HG02571 (cell line): ENCODE results near the gene GEMIN7.
A peak's percentile ranks its signal among the peaks of the same experiment; 100 is the strongest.

Source experiments
- ATAC-seq: cut with Tn5 transposase; IDR thresholded peaks from one replicate; pipeline ENCODE4 v1.9.1; 2021; ENCODE audit warnings: mild to moderate bottlenecking, moderate library complexity; ENCODE audit not compliant: unreplicated experiment

Gene GEMIN7, protein sequence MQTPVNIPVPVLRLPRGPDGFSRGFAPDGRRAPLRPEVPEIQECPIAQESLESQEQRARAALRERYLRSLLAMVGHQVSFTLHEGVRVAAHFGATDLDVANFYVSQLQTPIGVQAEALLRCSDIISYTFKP

GRCh38 chr19:45079063-45079910 lies at the start of gene GEMIN7:
Gene GEMIN7 (plus strand): TSS chr19:45079260. CDS start chr19:45090115, 10,855 bp downstream.
- no peak for ATAC-seq

DNA sequence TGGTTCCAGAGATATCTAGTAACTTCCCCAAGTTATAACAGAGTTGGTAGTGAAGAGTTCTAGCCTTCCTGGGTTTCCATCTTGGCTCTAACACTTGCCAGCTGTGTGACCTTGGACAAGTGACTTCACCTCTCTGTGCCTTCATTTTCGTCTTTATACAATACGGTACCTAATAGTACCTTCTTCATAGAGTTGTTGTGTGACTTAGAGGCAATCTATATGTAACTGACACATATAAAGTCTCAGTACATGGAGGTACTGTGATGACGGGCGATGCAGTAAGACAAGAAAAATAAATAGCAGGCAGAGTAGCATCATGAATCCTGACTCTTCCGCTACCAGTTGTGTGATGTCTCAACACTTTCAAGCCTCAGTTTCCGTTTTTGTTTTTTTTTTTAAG lies 48.2 kb upstream of the GEMIN7 start:
- no peak for ATAC-seq

- ATAC-seq, result no peak
Measured at GRCh38 chr19:45032421-45032820, 46.6 kb upstream of the GEMIN7 start.

GRCh38 chr19:45035755-45036154 lies 43.3 kb upstream of the GEMIN7 start:
- ATAC-seq, result no peak

GRCh38 chr19:45037393-45038169 lies 41.5 kb upstream of the GEMIN7 start:
- no peak for ATAC-seq

DNA sequence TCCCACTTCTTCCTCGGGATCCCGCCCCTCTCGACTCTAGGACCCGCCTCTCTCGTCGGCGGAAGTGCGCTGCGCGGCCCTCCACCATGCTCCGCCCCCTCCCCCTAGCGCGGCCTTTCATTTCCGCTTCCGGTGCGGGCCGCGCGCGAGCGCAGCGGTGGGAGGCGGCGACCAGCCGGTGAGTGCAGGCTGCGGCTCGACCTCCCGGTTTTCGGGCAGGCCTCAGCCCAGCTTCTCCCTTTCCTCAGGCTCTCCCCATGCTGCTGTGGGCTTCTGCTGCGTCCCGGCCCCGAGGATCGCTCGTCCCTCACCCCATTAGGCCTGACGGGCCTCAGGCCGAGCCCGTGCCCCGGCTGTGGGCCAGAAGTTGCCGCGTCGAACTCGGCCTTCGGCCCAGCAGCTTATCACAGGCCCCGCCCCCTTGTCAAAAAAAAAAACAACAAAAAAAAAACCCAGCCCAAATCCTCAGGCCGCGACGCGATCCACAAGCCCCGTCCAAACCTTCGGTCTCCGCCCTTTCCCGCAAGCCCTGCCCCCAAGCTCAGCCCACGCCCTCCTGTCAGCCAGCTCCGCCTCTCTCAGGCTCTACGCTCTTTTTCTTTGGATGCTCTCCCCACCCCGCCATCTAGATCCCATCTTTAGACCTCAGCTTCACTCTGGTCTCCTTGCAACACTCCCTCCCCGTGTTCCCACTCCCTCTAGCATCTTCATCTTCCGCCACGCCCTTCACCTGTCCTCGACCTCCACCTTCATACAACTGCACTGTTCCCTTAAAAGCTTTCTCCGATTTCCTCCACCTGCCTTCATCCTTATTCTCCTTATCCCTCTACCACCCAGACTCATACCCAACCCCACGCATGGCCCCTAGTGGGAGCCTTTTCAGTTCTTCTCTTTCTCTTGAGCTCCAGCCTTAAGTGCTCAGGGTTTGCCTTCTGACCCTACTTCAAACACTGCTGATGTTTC lies 39.8 kb upstream of the GEMIN7 start, which contains the start of gene CLASRP:
Gene CLASRP, plus strand, starts transcription at position 115 of the 963 bp plus-strand sequence. CDS start 1,168 bp downstream, outside the sequence.
- peak; percentile 79 for ATAC-seq

- no peak for ATAC-seq
Measured at GRCh38 chr19:45040059-45040771, 38.8 kb upstream of the GEMIN7 start.

- ATAC-seq, result no peak
Measured at GRCh38 chr19:45041125-45041524, 37.9 kb upstream of the GEMIN7 start.

- no peak for ATAC-seq
Measured at GRCh38 chr19:45045671-45046353, 33.2 kb upstream of the GEMIN7 start.

DNA sequence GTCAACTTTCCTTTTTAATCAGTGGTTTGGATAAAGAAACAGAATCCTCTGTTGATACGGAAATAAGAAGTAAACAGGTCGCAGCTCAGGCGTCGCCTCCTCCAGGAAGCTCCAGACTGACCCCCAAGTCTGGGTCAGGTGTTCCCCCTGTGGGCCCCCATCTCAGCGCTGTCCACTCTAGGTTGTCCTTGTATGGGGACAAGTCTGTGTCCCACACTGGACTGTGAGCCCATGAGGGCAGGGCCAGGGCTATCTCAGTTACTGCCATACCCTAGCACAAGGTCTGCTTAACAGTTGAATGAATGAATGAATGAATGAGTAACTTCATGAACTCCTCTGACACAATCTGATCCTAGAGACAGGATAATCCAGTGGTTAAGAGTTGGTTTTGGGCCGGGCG lies 32.7 kb upstream of the GEMIN7 start:
- no peak for ATAC-seq

DNA sequence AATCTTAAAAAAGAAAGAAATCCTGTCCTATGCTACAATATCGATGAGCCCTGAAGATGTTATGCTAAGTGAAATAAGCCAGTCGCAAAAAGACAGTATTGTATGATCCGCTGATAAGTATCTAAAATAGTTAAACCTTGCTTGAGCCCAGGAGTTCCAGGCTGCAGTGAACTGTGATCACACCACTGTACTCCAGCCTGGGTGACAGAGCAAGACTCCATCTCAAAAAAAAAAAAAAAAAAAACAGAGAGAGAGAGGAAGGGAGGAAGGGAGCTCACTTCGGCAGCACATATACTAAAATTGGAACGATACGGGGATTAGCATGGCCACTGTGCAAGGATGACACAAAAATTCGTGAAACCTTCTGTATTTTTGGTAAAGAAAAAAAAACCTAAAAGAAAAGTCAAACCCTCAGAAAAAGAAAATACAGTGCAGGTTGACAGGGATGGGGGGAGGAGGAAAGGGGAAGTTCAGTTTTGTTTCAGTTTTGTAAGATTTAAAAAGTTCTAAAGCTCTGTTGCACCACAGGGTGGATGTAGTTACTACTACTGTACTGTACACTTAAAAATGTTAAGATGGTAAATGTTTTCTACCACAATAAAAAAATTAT lies 31.8 kb upstream of the GEMIN7 start:
- ATAC-seq, result no peak

GRCh38 chr19:45049073-45049736 lies 29.9 kb upstream of the GEMIN7 start:
- no peak for ATAC-seq

DNA sequence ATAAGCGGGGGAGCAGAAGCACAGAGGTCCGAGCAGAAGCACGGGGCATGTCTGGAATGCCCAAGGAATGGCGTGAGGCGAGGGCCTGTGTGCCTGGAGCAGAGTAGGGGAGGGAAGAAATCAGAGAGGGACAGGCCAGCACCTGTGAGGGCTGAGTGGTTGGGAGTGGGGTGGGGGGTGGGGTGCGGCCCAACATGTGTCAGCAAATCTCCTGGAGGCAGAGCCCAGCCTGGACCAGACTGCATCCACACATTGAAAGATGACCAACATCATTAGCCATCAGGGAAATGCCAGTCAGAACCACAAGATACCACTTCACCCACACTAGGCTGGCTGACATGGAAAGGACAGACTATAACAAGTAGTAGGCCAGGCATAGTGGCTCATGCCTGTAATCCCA lies 29.0 kb upstream of the GEMIN7 start:
- ATAC-seq, result no peak

GRCh38 chr19:45051929-45052579 lies 27.0 kb upstream of the GEMIN7 start:
- no peak for ATAC-seq

- ATAC-seq, result no peak
Measured at GRCh38 chr19:45056831-45057230, 22.2 kb upstream of the GEMIN7 start.

DNA sequence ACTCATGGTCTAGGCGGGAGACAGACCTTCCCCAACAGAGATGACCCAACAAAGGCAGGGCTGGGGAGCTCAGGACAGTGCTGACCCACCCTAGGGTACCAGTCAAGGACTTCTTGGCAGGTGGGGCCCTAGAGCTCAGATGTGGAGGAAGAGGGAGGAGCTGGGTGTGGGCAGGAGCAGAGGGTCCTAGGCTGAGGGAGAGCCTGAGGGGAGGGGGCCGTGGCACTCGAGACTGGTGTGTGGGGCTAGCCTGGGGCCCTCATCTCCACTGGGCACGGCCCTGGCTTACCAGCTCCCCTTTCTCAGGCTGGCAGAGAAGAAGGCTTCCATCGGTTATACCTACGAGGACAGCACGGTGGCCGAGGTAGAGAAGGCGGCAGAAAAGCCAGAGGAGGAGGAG lies 21.6 kb upstream of the GEMIN7 start:
- no peak for ATAC-seq

GRCh38 chr19:45058622-45059159 lies 20.4 kb upstream of the GEMIN7 start:
- no peak for ATAC-seq
